ENCODE results near the gene FANCC.

FANCC gene

DNA sequence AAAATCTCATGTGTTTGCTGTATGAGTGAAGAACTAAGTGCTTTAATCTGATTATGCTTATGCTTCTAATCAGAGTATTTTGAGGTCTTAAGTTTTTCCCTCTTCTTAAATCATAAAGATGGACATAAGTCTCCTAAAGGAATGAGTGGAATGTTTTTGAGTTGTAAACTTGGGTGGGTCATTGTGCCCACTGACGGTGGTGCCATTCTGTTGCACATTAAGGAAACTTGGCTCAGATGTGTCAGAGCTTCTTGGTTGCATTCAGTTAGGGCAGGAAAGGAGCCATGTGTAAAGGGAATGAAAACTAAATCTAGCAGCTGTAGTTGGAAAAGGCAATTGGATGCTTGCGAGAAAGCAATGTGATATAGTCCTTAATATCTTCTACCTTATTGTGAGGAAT, 256.6 kb downstream of the FANCC start:
- Histone ChIP-seq H3K4me1 (ENCODE audit: control insufficient read depth in 1 of 2, insufficient read depth in 1 of 2, low read depth in 1 of 2, low read length in 1 of 2) (no peaks in the 10 kb centered on the region), H3K4me3 (ENCODE audit: low read depth in 1 of 2, low read length in 1 of 2) (no peak overlapping the region)
- no peak for TF ChIP-seq CTCF (IDR thresholded peaks at IDR 0.05)

DNA sequence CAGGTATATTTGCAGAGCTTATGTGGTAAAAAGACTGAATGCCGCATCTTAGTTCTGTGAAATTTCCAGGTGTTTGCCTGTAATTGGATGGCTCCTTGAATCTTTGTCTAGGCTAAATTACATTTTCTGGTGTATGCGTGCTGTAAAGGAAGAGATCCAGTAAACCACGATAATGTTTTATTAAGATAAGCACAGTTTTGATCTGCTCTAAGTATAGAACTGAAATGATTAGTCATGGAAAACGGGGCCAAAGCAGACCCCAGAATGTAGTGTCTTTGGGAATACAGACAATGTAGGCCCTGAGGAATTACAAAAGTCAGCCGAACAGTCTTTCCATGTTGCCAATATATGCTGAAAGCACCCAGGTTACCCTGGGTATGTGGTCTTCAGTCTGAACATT, 257.3 kb downstream of the FANCC start:
- H3K36me3 ChIP-seq, result no peaks in the 10 kb centered on the region
- no peak overlapping the region for H3K27ac ChIP-seq
- H3K9me3 ChIP-seq, result no peaks in the 10 kb centered on the region
- H3K4me1 ChIP-seq (ENCODE audit: control insufficient read depth in 1 of 2, insufficient read depth in 1 of 2, low read depth in 1 of 2, low read length in 1 of 2), result no peaks in the 10 kb centered on the region
- no peaks in the 10 kb centered on the region for H3K27me3 ChIP-seq
- no peak overlapping the region for H3K4me3 ChIP-seq (ENCODE audit: low read depth in 1 of 2, low read length in 1 of 2)
- no peak for TF ChIP-seq CTCF (IDR thresholded peaks at IDR 0.05)

More for the DNA sequence above, 256.6 kb downstream of the FANCC start:
- H3K27ac ChIP-seq, result no peak overlapping the region
- H3K36me3 ChIP-seq, result no peaks in the 10 kb centered on the region
- H3K9me3 ChIP-seq, result no peaks in the 10 kb centered on the region
- H3K27me3 ChIP-seq, result no peaks in the 10 kb centered on the region

- no peaks in the 10 kb centered on the region for H3K36me3 ChIP-seq
- no peaks in the 10 kb centered on the region for H3K9me3 ChIP-seq
- H3K27ac ChIP-seq, result no peak overlapping the region
- no peak for TF ChIP-seq CTCF (IDR thresholded peaks at IDR 0.05)
- H3K4me3 ChIP-seq (ENCODE audit: low read depth in 1 of 2, low read length in 1 of 2), result no peak overlapping the region
- H3K27me3 ChIP-seq, result no peaks in the 10 kb centered on the region
- no peaks in the 10 kb centered on the region for H3K4me1 ChIP-seq (ENCODE audit: control insufficient read depth in 1 of 2, insufficient read depth in 1 of 2, low read depth in 1 of 2, low read length in 1 of 2)
Measured at GRCh38 chr9:95058795-95059386, 258.6 kb downstream of the FANCC start.

DNA sequence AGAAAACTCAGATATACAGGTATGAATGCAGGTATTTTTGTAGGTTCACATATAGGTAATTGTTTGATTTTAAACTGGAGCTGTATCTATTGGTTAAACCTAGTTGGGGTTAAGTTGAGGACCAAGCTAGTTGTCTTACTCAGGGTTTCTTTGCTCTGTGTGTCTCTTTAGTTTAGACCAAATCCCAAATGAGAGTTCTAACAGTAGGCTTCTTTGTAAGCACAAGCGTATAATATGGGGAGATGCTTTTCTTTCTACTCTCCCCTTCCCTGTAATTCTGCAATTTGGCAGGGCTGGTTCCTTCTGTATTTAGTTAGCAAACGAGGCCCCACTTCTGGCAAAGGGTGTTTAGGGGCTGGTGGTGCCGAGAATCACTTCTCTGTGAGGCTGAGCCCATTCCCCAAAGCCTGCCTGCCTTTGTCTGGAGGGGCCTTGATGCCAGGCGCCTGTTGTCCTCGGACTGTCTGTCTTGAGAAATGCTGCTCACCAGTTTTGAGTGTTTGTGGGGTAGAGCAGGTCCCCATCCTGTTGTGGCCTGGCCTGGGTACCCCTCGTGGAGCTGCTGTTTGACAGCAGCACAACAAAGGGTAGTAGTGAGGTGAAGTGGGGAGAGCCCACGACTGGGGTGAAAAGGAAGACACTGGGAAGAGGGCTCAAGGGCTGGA, 259.3 kb downstream of the FANCC start:
- Histone ChIP-seq H3K27me3 (no peaks in the 10 kb centered on the region), H3K27ac (no peak overlapping the region), H3K9me3 (no peaks in the 10 kb centered on the region), H3K4me1 (ENCODE audit: control insufficient read depth in 1 of 2, insufficient read depth in 1 of 2, low read depth in 1 of 2, low read length in 1 of 2) (no peaks in the 10 kb centered on the region), H3K4me3 (ENCODE audit: low read depth in 1 of 2, low read length in 1 of 2) (no peak overlapping the region), H3K36me3 (no peaks in the 10 kb centered on the region)
- TF ChIP-seq CTCF (IDR thresholded peaks at IDR 0.05), result no peak

DNA sequence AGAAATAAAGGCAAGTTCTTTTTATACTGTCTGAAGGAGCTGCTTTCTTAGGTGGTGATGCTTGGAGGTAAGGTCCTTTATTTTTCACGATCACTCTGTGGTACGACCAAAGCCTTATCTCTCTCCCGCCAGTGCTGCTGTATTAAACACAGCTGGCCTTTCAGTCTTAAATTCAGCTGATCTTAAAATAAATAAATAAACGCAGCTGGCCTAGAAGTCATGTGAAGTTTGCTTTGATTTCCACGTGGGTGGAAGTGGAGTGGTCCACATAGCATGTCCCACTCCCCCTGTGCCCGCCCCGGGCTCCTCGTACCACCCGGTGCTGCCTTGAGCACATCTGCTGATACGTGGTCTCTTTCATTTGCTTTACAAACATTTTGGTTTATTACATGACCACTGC, 260.4 kb downstream of the FANCC start:
- Histone ChIP-seq H3K9me3 (no peaks in the 10 kb centered on the region), H3K4me1 (ENCODE audit: control insufficient read depth in 1 of 2, insufficient read depth in 1 of 2, low read depth in 1 of 2, low read length in 1 of 2) (no peaks in the 10 kb centered on the region), H3K27ac (no peak overlapping the region), H3K36me3 (no peaks in the 10 kb centered on the region), H3K27me3 (peaks cover under 1% of the 10 kb centered on the region), H3K4me3 (ENCODE audit: low read depth in 1 of 2, low read length in 1 of 2) (no peak overlapping the region)
- no peak for TF ChIP-seq CTCF (IDR thresholded peaks at IDR 0.05)
